Mesothelial cell of epicardium (in vitro differentiated cells): Measurements from ENCODE around the gene CADPS. TPM values are rescaled to one million over a fixed set of nuclear protein-coding genes. Genes with fewer than 3 reads are reported as not detected.

Experiments used
- DNase-seq, 2 experiments: peaks; one replicate each; pipeline ENCODE4 v3.0.0; 2021; ENCODE audit warnings: low spot score in 2 of 2; ENCODE audit not compliant: unreplicated experiment in 2 of 2
- H3K27ac Mint-ChIP-seq: 2 replicates; pipeline ENCODE4 v1.8.0; 2021; ENCODE audit warnings: mixed read lengths
- H3K27me3 Mint-ChIP-seq: 2 replicates; pipeline ENCODE4 v1.8.0; 2021; ENCODE audit warnings: low read depth, mixed read lengths
- H3K36me3 Mint-ChIP-seq: 2 replicates; pipeline ENCODE4 v1.8.0; 2021; ENCODE audit warnings: mixed read lengths
- H3K4me1 Mint-ChIP-seq: 2 replicates; pipeline ENCODE4 v1.8.0; 2021; ENCODE audit warnings: mixed read lengths
- H3K4me3 Mint-ChIP-seq: 2 replicates; pipeline ENCODE4 v1.8.0; 2021; ENCODE audit warnings: mild to moderate bottlenecking, moderate library complexity, mixed read lengths
- H3K9me3 Mint-ChIP-seq: 2 replicates; pipeline ENCODE4 v1.8.0; 2021; ENCODE audit warnings: mixed read lengths
- CTCF ChIP-seq: fragments of 200-600 bp; sonication (generic); IDR thresholded peaks from one replicate; pipeline ENCODE4 v1.5.0; 2021; ENCODE audit warnings: antibody characterized with exemption; ENCODE audit not compliant: unreplicated experiment
- total RNA-seq: library from RNA; stranded (reverse); gene quantifications from 3 replicates; pipeline ENCODE4 v1.2.1, GENCODE V29; 2021

Gene CADPS
- total RNA-seq, 1 donor from 2014 or later, result 4.2 TPM

GRCh38 chr3:62548528-62549205 is 326.5 kb downstream of the CADPS start:
- peaks cover 75% of the 10 kb centered on the region for H3K27me3 Mint-ChIP-seq

GRCh38 chr3:62546266-62546665 is 328.9 kb downstream of the CADPS start:
- H3K4me1 Mint-ChIP-seq, result no peaks in the 10 kb centered on the region
- no peak for DNase-seq
- H3K27ac Mint-ChIP-seq, result no peak overlapping the region
- H3K4me3 Mint-ChIP-seq, result no peak overlapping the region
- peaks cover 78% of the 10 kb centered on the region for H3K27me3 Mint-ChIP-seq
- no peak for TF ChIP-seq CTCF
- no peaks in the 10 kb centered on the region for H3K9me3 Mint-ChIP-seq
- H3K36me3 Mint-ChIP-seq, result no peaks in the 10 kb centered on the region

More at GRCh38 chr3:62548528-62549205, 326.5 kb downstream of the CADPS start:
- Mint-ChIP-seq H3K4me3 (no peak overlapping the region), H3K4me1 (no peaks in the 10 kb centered on the region), H3K36me3 (no peaks in the 10 kb centered on the region), H3K9me3 (no peaks in the 10 kb centered on the region), H3K27ac (no peak overlapping the region)
- no peak for DNase-seq
- no peak for TF ChIP-seq CTCF

GRCh38 chr3:62542185-62542584 is 333.0 kb downstream of the CADPS start:
- DNase-seq, result no peak
- TF ChIP-seq CTCF, result no peak
- peaks cover 77% of the 10 kb centered on the region for H3K27me3 Mint-ChIP-seq
- H3K27ac Mint-ChIP-seq, result no peak overlapping the region
- H3K4me3 Mint-ChIP-seq, result no peak overlapping the region
- H3K36me3 Mint-ChIP-seq, result no peaks in the 10 kb centered on the region
- H3K9me3 Mint-ChIP-seq, result no peaks in the 10 kb centered on the region
- H3K4me1 Mint-ChIP-seq, result no peaks in the 10 kb centered on the region

GRCh38 chr3:62539762-62540161 is 335.5 kb downstream of the CADPS start:
- H3K27ac Mint-ChIP-seq, result no peak overlapping the region
- H3K27me3 Mint-ChIP-seq, result peaks cover 75% of the 10 kb centered on the region
- TF ChIP-seq CTCF, result no peak
- no peaks in the 10 kb centered on the region for H3K4me1 Mint-ChIP-seq
- no peaks in the 10 kb centered on the region for H3K36me3 Mint-ChIP-seq
- no peaks in the 10 kb centered on the region for H3K9me3 Mint-ChIP-seq
- DNase-seq, result no peak
- no peak overlapping the region for H3K4me3 Mint-ChIP-seq

- no peaks in the 10 kb centered on the region for H3K9me3 Mint-ChIP-seq
- DNase-seq, result no peak
- no peaks in the 10 kb centered on the region for H3K36me3 Mint-ChIP-seq
- no peak for TF ChIP-seq CTCF
- H3K4me3 Mint-ChIP-seq, result no peak overlapping the region
- peaks cover 73% of the 10 kb centered on the region for H3K27me3 Mint-ChIP-seq
- no peaks in the 10 kb centered on the region for H3K4me1 Mint-ChIP-seq
- H3K27ac Mint-ChIP-seq, result no peak overlapping the region
Measured at GRCh38 chr3:62538691-62539356, 336.4 kb downstream of the CADPS start.
